Measurements from ENCODE around the gene SLC1A5.

DNA sequence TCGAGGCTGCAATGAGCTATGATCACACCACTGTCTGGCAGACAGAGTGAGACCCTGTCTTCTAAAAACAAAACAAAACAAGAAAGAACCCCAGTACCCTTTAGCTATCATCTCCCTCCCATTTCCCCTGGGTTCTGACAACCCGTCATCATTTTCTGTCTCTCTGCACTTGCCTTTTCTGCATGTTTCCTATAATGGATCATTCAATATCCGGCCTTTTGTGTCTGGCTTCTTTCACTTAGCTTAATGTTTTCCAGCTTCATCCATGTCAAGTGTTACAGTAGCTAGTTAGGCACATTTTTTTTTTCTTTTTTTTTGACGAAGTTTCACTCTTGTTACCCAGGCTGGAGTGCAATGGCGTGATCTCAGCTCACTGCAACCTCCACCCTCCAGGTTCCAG is 45.7 kb upstream of the SLC1A5 start:
- TF ChIP-seq POLR2A (IDR thresholded peaks at IDR 0.05; ENCODE audit: low read depth, low read length) (no peak), POLR2AphosphoS5 (IDR thresholded peaks at IDR 0.05; ENCODE audit: low read depth, low read length) (no peak), TAF1 (IDR thresholded peaks at IDR 0.05; ENCODE audit: borderline replicate concordance, low read depth, low read length) (no peak)
